Left renal cortex interstitium (tissue), 4 donors: ENCODE data around the gene CHD6. TPM values are rescaled to one million over a fixed set of nuclear protein-coding genes. Genes with fewer than 3 reads are reported as not detected.
A peak's percentile ranks its signal among the peaks of the same experiment; 100 is the strongest.
"Not testable (repeated sequence)": the region's sequence is repeated elsewhere in the genome, so short reads cannot be mapped to it uniquely, and the experiment has no call there.

Experiments used
- DNase-seq, 4 donors: peaks; one replicate each; pipeline ENCODE4 v3.0.0-alpha.2; 2013; ENCODE audit warnings: low read depth in 4 of 4, low spot score in 2 of 4, missing footprints in 1 of 4
- polyA plus RNA-seq, 4 donors: library from polyadenylated mRNA; unstranded; fragments of 120-200 nt; gene quantifications; one replicate each; pipeline ENCODE4 v1.2.1, GENCODE V29; 2013; ENCODE audit not compliant: insufficient read length in 4 of 4

Gene CHD6
- polyA plus RNA-seq, 4 donors: 36.2 to 63.1 (median 51.1) TPM

DNA sequence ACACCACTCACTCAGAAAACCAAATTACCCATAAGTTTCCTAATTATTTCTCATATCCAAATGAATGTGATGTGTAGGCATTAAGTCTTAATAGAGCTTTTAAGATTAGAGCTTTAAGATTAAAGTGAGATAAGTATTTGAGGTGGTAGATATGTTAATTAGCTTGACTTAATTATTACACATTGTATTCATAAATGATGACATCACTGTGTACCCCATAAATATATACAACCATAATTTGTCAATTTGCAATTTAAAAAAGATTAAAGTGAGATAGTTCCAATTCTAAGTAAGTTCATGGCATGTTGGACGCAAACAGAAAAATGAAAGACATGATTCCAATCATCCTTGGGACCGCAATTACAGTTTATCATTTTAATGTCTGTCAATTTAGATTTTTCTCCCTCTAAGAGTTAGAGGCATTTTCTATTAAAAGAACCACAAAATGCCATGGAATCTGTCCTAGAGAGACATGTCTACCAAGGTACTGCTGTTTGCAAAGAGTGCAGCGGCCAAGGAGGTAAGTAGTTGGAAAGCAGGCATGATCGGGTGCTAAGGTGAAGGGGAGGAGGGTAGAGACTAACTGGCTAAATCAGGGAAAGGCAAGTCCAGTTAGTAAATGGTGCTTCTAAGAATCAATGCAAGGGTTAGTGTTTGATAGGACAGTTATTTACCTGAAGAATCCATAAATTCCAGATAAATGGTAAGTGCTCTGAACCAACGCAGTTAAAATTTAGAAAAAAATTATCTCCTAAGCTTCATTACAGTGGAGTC is 65.7 kb downstream of the CHD6 start:
- DNase-seq: no peak

DNA sequence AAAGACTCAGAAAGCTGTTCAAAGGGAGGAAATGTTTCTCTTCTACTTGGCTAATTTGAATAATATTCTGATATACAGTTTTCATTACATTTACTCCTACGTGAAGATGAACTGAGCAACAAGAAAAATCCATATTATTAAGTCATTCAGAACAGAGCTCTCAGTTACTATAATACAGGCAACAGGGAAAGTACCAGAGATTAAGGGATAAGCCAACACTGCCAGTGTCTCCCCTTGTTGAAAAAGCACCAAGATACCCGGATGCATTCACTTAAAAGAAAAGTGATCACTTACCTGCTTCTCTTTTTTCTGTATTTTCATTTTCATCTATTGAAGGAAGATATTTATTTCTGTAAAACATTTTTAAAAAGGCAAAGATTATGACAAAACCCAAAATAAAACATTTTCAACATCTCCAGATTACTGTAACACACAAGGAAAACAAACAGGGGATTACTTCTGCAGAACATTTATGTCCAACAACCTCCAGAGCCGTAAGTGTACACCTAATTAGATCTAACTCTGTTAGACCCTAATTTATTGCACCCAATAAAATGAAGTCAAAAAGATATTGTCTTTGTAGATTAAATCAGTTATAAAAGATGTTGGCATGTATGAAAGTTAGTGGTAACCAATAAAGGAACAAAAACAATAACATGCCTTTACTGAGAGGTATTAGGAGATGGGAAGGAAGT is 67.0 kb downstream of the CHD6 start:
- no peak for DNase-seq

DNA sequence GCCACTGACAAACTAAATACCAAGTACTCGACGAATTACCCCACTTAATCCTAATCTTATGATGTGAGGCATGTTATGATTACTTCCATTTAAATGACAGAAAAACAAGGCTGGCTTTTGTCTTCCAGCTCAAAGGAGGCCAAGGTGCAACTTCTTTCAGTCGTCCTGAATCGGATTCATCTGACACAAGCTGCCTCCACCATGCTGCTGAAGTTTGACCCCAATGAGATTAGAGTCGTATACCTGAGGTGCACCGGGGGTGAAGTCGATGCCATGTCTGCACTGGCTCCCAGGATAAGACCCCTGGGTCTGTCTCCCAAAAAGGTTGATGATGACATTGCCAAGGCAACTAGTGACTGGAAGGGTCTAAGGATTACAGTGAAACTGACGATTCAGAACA is 71.0 kb downstream of the CHD6 start:
- DNase-seq: no peak

DNA sequence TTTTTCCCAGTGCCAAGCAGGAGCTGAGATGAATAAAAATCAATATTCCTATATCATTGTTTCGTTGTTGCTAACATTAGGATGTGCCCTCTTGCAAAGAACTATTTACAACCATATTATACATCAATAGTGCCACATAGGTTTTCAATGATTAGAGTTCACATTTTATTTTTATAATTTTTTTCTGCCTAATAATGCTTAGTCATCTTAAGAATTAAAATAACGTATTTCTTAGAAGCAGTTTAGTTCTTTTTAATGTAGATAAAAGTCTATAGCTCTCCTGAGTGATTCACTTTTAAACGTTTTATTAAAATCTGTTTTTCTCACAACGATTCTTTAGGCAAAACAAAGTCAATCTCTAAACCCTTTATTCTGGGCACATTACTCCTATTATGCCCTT is 71.6 kb downstream of the CHD6 start:
- DNase-seq: no peak

DNA sequence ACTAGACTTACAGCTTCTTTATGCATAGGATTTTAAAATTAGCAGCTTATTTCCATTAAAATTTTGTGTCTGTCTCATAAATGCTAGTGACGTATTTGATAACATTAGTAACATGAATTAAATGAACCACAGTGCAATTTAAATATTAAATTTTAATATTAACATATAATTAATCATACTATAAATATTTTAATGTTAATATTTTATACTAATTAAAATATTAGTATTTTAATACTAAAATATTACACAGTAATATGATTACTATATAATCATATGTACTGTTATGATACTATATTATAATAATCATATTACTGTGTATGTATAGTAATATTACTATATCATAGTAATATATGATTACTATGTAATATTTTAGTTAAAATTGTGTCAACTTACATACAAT is 73.7 kb downstream of the CHD6 start:
- DNase-seq: no peak

DNA sequence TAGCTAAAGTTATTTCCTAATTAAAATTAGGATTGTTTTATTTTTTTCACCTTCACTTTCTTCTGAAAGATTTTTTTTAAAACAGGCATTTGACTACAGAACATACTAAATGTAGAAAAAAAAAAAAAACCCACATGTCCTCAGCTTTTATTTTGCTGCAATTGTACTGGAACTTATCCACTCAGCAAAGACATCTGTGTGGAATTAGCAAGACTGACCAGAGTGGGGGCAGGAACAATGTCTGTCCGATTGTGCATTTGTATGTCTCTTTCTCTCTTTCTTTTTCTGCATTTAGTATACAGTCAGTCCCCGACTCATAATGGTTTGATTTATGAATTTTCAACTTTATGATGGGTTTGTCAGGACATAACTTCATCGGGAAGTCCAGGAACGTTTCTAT is 77.3 kb downstream of the CHD6 start:
- no peak for DNase-seq

DNA sequence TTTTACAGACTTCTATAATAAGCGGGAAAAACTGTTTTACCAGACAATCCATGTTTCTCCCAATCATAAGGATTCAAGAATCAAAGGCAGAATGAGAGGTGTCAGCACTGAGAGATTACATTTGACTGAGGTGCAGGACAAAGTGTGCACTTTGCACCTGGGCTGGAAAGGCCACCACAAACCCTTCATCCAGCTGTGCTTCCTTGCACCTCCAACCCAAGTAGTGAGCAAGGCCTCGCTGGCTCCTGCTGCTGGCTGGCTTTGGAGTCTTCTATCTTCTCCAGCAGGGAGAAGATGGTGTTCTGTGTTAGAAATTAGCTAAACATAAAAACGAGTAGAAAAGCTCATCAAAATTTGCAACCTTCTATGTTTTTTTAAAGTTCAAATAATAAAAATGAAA is 77.7 kb downstream of the CHD6 start:
- DNase-seq: no peak

DNA sequence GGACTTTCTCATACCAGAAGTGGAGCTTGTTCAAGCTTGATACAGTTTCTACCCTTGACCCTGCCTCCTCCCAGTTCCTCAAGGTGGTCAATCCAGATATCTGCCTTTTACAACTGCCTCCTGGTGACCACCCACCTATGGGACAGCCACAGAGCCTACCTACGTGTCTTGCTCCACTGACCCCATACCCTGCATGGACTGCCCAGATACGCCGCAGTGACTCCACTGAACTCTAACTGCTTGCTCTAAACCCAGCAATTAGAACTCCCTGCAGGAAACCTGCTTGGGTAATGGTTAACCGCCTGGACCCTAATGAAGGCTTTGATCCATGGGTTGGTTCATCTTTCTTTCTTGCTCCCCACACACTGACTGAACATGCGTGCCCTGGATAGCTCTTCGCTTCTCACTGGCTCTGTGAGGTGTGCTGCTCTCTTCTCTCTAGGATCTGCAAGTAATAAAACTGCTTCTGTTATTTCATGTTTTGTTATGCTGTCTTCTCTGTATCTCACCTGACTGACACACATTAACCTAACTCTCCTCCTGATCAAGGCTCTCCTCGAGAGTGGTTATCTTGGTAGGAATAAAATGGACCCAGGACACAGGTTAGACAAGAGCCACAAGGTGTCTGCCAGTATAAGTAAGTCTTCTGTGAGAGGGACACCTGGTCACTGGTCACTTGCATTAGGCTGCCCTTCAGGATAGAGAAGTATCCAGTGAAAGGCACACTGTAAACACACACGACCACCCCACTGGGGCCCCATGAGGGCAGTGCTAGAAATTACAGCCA is 79.2 kb downstream of the CHD6 start:
- DNase-seq: peak in 2 of 4 donors; percentile 22 to 60

DNA sequence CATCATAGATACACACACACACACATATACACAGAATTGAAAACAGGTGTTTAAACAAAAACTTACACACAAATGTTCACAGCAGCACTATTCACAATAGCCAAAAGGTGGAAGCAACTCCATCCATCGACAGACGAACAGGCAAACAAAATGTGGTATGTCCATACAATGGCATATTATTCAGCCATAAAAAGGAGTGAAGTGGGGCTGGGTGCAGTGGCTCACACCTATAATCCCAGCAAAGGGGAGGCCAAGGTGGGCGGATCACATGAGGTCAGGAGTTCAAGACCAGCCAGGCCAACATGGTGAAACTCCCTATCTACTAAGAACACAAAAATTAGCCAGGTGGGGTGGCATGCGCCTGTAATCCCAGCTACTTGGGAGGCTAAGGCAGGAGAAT is 80.3 kb downstream of the CHD6 start:
- DNase-seq: no peak

DNA sequence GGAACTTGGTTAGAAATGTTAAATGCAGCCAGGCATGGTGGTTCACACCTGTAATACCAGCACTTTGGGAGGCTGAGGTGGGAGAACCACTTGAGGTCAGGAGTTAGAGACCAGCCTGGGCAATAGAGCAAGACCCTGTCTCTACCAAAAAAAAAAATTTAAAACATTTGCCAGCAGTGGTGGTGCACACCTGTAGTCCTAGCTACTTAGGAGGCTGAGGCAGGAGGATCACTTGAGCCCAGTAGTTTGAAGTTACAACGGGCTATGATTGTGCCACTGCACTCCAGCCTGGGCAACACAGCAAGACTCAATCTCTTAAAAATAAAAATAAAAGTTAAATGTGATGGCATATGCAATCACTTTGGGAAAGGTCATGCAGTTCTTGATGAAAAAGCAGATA is 82.6 kb downstream of the CHD6 start:
- DNase-seq: not testable (repeated sequence)

DNA sequence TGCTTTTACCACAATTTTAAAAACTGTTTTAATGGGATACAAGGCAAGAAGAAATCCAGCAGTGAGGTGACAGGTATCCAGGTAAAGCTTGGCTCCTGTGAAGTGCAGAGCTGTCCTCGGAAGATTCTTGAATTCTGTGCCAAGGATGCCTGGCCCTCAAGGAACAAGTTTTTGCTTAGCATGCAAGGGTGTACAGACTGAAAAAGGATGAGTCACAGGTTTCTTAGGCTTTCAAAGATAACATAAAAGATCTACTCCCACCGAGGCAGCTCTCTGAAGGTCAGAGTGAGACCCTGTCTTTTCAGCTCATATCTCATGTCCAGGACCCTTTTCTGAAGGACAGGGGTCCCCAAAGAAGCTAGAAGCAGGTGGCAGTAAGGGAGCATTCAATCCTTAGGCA is 83.3 kb downstream of the CHD6 start:
- DNase-seq: no peak

DNA sequence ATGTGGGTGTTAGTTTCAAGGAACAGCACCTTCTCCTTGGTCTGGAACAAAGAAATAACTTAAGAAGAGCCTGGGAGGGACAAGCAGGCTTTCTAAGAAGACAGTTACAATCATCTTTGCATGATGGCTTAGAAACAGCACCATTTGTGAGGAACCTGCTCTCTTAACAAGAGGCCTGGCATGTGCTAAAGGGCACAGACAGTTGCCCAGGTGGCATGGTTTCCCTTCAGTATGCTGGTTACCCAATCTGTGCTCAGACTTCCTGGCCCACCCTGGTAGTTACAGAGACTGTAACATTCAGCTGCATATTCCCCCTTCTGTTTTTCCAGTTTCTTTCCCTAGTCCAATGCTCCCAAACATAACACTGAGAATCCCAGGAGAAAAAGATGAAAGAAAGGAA is 84.0 kb downstream of the CHD6 start:
- no peak for DNase-seq

DNA sequence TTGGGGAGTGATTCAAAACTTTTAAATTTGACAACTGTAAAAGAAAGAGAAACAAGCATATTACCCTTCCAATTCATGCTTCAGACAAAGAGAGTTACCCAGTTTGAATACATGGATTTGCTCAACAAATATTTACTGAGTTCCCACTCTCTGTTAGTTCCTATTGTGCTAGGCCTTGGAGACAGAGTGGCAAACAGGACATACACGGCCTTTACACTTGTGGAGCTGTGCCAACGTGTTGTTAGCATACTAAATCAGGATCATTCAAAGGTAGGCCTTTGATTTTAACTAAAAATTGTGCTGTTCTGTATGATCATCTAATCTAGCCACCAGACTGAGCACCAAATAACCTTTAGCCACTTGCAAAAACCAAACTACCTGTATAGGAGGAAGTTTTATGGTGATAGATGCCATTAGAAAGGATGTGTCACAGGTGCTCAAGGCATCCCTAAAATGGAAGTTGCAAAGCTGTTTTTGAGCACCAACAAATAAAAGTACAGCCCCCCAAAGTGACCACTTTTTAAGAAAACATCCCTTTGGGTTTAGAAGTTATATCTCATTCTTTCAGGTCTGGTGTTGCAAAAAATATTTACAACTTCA is 84.5 kb downstream of the CHD6 start:
- DNase-seq: no peak

DNA sequence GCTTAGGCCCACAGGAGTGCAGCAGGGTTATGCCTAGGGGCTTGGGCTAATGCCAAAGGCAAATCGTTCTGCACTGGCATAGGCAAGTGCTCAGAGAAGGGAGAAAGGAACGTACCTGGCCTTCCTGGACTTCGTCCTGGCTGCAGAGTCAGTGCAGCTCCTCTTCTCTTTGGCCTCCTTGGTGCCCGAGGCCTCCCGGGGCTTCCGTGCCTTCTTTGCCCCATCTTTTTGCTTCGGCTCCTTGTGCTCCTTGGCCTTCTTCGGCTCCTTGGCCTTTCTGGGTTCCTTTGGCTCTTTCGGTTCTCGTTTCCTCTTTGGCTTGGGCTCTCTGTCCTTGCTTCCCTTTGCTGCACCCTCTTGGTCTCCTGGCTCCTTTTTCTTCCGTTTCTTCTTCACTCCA is 85.2 kb downstream of the CHD6 start:
- no peak for DNase-seq

DNA sequence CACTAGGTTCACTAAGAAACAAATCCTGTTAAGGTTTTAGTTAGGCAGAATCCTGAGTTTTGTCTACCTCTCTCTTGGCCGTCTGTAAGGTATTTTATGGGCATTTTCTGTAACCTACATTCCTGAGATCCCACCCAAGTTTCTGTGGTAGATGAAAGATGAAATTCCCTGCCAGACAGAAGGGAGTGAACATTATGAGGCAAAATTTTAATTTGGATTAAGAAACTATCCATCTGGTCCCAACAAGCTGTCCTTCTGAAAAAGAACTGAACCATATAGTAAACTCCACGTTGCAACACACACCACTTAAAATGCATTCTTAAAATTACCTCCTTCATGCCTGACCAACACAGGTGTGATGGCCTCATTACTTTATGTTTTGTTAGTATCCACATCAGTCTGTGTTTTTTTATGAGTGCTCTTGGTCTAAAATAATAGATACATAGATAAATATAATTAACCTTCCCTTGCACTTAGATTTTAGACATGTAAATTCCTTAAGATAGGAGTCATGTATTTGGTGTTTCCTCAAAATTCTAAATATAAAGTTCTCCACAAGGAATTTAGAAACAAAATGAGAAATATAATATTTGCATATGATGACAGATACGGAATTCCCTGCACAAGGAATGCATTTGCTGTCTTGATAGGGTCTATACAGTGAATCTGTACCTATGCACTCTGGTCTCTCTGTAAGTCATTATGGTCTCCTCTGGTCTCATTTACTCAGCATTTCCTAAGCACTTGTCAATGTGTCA is 86.5 kb downstream of the CHD6 start:
- no peak for DNase-seq

DNA sequence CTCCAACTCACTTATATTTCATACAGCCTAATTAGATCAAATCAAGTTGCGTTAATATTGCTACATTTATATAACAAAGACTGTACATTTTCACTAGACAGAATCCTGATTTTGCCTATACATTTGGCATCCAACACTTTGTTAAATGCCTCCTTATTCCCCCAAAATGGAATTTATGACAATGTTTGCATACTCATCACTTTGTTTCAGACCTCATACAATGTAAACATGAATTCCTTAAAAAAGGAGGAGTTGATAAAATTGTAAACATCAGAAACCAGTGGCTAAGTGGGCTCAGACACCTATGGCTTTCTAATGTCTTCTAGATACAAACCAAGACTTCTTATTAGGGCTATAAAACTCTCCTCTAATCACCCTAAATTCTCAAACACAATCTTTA is 87.3 kb downstream of the CHD6 start:
- no peak for DNase-seq

DNA sequence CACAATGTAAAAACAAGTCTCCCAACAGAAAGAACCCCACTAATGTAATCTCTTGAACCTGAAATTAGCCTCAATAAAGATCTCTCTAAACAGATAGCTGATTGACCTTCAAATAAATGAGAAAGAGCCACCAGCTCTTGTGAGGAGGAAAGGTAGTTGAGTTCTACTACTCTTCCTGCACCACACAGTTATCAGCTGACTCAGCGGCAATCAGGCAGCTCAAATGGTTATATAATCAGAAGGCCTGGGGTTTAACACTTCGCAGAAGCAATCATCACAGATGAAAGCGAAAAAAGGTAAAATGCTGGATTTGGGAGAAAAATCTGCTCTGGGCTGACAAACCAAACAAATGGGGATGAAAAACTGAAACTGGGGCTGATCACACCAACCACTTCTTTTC is 91.8 kb downstream of the CHD6 start:
- DNase-seq: no peak

DNA sequence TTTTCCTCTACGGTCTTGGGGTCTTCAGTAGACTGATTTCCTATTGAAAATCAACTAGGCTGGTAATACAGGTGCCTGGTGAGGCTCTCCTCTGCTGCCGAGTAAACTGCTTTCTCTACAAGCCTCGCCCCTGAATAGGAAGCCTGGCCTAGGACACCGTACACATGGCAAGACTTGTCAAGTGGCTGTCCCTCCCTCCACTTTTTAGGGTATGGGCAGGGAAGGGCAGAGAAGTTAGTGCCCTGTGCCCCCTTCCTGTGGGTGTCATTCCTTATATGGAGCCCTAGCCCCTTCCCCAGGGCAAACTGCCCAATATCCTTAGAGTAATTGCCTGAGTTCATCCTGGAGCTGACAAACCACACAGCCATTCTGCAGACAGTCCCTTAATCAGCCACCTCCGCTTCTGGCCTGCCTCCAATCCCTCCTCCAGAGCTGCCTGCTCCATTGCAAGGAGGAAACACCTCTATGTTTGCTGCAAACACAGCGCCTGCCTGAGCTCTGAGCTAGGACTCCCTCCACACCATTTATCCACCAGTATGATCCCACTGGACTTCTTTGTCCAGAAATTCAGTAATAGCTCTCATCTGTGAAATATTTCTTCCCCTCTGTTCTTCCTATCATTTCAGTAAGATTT is 93.1 kb downstream of the CHD6 start:
- DNase-seq: peak in 1 of 4 donors; percentile 16

DNA sequence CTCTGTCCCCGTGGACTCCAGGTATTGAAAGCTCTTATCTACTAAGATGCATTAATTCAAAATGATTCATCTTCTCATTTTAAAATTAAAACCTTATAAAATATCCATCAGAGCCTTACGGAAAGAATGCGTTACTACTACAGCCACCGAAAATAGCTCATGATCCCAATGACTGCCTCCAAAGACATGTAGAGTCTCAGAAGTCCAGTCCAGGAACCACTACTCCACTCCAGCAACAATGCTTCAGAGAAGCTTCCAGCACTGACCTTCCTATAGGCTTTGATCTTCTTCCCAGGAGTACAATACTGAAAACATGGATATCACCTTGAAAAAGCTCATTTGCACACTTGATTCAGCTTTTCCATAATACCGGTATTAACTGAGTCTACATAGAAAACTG is 94.3 kb downstream of the CHD6 start:
- DNase-seq: no peak

DNA sequence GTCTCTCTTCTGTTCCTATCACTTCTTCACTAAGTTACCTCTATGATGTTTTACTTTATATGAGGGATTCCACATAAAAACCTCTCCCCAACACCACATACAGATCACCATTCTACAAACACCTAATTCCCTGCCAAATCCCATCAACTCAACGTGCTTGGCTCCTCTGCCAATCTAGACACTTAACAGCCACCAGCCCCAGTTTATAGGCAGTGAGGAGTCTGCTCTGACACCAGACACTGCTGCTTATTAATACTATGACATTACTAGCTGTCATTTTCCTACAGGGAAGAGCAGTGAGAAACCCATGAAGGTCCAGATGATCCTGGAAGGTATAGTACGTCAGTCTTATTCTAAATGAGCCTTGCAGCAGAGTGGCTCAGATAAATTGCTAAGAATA is 104.3 kb downstream of the CHD6 start:
- DNase-seq: no peak
